SK-N-SH (cell line): Measurements from ENCODE around the gene DHODH.

Experiments used
- CHD2 ChIP-seq: fragments of 150-350 bp; IDR thresholded peaks from 2 replicates; pipeline ENCODE4 v1.6.1; 2018; ENCODE audit warnings: low read length; ENCODE audit not compliant: partially characterized antibody
- CTCF ChIP-seq: fragments of 200-600 bp; sonication (generic); IDR thresholded peaks from 2 replicates; pipeline ENCODE4 v1.6.1; 2017; ENCODE audit warnings: antibody characterized with exemption, mild to moderate bottlenecking, moderate library complexity
- EP300 ChIP-seq, 2 experiments: IDR thresholded peaks; 2 replicates each; pipeline versions ENCODE4 v1.4.0 to v1.6.1; 2012; ENCODE audit warnings: borderline replicate concordance in 1 of 2, low read depth in 1 of 2, low read length in 1 of 2
- EZH2phosphoT487 ChIP-seq: fragments of 200-600 bp; sonication (generic); IDR thresholded peaks from 2 replicates; pipeline ENCODE4 v1.6.1; 2017; ENCODE audit warnings: low read depth, mixed run types, mild to moderate bottlenecking, antibody characterized with exemption, moderate library complexity, borderline replicate concordance
- GABPA ChIP-seq: IDR thresholded peaks from 2 replicates; pipeline ENCODE4 v1.4.0; 2012; ENCODE audit warnings: low read depth, mild to moderate bottlenecking
- JUND ChIP-seq: IDR thresholded peaks from 2 replicates; pipeline ENCODE4 v1.4.0; 2012
- RFX5 ChIP-seq: IDR thresholded peaks from 2 replicates; pipeline ENCODE4 v1.6.1; 2012; ENCODE audit warnings: mild to moderate bottlenecking, improper control_type of control experiment, low read length
- RXRA ChIP-seq: IDR thresholded peaks from 2 replicates; pipeline ENCODE4 v1.4.0; 2012; ENCODE audit warnings: low read depth, mild to moderate bottlenecking, borderline replicate concordance
- SMC3 ChIP-seq: IDR thresholded peaks from 2 replicates; pipeline ENCODE4 v1.6.1; 2012; ENCODE audit warnings: low read depth, low read length, improper control_type of control experiment
- USF1 ChIP-seq: IDR thresholded peaks from 2 replicates; pipeline ENCODE4 v1.4.0; 2012; ENCODE audit warnings: low read depth, borderline replicate concordance
- YY1 ChIP-seq: IDR thresholded peaks from 2 replicates; pipeline ENCODE4 v1.4.0; 2012; ENCODE audit warnings: low read depth, mild to moderate bottlenecking
- ZBTB33 ChIP-seq: IDR thresholded peaks from 2 replicates; pipeline ENCODE4 v1.4.0; 2012; ENCODE audit warnings: low read depth, borderline replicate concordance

- TF ChIP-seq EP300 (IDR thresholded peaks at IDR 0.05; ENCODE audit: borderline replicate concordance in 1 of 2, low read depth in 1 of 2, low read length in 1 of 2) (no peak), CTCF (no peak), GABPA (no peak), RXRA (no peak), CHD2 (no peak), EZH2phosphoT487 (no peak), ZBTB33 (no peak), YY1 (no peak), JUND (no peak), RFX5 (no peak), SMC3 (no peak), USF1 (no peak)
These were observed 5.9 kb upstream of the DHODH start for GRCh38 chr16:72002619-72003018.
